Left lobe of liver (tissue), 2 donors: ENCODE measurements around the gene PDX1. TPM values are rescaled to one million over a fixed set of nuclear protein-coding genes. Genes with fewer than 3 reads are reported as not detected.
A peak's percentile ranks its signal among the peaks of the same experiment; 100 is the strongest.

ENCODE experiments used
- ATAC-seq: fragments of 200-7000 bp; cut with Tn5 transposase; one replicate; pipeline ENCODE4 v1.9.1; 2020; ENCODE audit warnings: mild to moderate bottlenecking, moderate library complexity
- DNase-seq: peaks from one replicate; pipeline ENCODE4 v3.0.0-alpha.2; 2020; ENCODE audit warnings: low spot score
- total RNA-seq: library from RNA; stranded (reverse); gene quantifications from one replicate; pipeline ENCODE4 v1.2.1, GENCODE V29; 2021
- donor health status: DM: no; HTN: no; CAD: no; lungs with moderate emphysema.
- donor health status: DM: no; HTN: yes; CAD: no.

Gene PDX1
- total RNA-seq, 1 donor from 2014 or later, result 0.70 TPM

DNA sequence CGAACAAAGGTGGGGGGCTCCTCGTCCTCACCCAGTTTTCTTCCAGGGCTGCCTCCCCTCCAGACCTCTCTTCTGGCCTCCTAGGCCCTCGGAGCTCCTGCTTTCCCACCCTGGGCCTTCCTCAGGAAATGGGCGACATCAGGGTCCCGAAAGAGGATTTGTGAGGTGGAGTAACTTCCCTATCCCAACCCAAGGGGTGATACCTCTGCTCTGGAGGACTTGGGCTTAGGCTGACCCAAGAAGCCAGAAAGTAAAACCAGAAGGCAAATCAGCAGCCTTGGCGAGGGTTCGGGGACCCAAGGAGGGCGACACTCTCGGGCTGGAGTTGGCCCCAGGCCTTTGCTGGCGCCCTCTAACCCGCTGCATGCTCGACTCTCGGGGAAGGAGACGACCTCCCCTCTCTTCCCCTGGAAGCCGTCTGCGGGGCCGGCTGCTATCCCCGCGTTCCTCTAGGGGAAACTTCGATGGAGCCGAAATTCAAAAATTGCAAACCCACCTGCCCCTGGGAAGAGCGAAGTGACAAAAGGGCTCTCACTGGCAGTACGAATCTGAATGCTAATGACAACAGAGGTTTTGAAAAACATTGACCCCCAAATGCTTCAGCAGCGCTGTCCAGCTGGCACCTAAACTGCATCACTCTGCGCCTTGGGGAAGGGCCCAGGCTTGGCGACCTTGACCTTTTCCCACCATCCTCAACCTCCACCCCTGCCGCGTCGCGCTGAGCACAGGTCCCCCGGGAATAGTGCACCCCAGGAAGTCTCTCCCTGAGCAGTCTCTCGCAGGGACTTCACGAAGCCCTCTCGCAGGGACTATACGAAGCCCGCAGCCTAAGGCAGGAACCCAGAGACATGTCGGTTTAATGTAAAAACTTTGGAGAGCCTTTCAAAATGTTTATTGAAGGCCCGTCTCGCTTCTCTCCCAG, 2.4 kb downstream of the PDX1 start:
- no peak for ATAC-seq

GRCh38 chr13:27922883-27923612, 3.2 kb downstream of the PDX1 start:
- DNase-seq (no peak), ATAC-seq (no peak)

More for the DNA sequence above, 2.4 kb downstream of the PDX1 start:
- no peak for DNase-seq

DNA sequence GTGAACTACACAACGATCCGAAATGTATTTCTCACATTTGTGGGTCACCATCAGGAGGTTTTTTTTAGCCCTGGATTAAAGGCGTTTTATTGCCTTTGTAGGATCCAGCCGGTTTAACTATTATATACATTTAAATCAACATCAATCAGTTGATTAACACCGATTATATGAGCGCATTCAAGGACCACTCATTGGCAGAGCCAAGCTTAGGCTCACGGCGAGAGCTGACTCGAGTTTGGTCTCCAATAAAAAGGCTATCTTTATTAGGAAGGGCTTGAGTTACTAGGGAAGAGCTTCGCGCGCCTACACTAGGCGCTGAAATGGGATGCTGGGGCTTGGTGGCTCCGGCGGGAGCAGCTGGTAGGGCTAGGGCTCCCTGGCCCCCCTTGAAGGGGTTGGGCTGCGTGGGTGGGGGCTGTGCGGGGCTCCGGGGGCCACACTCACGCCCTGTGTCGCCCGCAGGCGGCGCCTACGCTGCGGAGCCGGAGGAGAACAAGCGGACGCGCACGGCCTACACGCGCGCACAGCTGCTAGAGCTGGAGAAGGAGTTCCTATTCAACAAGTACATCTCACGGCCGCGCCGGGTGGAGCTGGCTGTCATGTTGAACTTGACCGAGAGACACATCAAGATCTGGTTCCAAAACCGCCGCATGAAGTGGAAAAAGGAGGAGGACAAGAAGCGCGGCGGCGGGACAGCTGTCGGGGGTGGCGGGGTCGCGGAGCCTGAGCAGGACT, 4.2 kb downstream of the PDX1 start:
- no peak for ATAC-seq
- no peak for DNase-seq

- no peak for DNase-seq
- ATAC-seq, result no peak
Measured at GRCh38 chr13:27924529-27925141, 4.8 kb downstream of the PDX1 start.

- DNase-seq (no peak), ATAC-seq (no peak)
Measured at GRCh38 chr13:27925220-27925991, 5.6 kb downstream of the PDX1 start.

DNA sequence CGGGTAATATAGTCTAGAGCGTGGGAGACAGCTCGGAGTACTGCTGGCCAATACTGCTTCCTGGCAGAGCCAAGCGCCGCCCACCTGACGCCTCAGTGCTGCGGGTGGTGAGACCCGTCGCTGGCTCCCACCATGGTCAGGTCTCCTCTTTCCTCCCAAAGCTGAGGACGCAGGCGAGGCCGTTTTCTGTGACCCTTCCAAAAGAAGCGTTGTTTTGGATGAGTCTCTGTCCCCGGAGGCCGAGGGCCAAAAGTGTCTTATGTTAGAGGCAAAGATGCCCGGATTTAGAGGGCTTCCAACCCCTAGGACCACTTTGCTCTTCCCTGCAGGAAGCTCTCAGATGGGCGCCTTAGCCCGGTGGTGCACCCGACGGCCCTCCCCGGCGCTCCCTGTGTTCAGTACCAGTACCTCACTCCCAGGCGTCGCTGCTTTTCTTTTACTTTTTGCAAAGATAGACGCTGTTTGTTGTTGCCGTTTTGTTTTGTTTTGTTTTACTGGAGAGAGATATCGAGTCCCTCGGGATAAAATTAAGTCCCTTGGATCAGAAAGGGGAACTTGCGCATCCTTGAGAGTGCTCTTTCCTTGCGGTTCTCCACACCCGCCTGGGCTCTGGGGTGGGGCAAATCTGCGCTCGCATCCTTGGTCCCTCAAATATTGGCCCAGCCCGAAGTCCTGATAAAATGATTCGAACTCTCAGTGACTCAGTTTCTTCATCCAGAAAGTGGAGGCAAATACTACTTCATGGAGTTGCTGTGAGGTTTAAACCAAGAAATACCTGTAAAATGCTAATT, 7.0 kb downstream of the PDX1 start:
- DNase-seq (no peak), ATAC-seq (no peak)

- ATAC-seq (no peak), DNase-seq (no peak)
Measured at GRCh38 chr13:27927444-27928352, 7.9 kb downstream of the PDX1 start.

GRCh38 chr13:27928353-27928804, 8.6 kb downstream of the PDX1 start:
- no peak for DNase-seq
- no peak for ATAC-seq

- no peak for DNase-seq
- ATAC-seq, result no peak
Measured at GRCh38 chr13:27928805-27929753, 9.3 kb downstream of the PDX1 start.

- no peak for ATAC-seq
- DNase-seq, result no peak
Measured at GRCh38 chr13:27929868-27930267, 10.1 kb downstream of the PDX1 start.

- DNase-seq (no peak), ATAC-seq (no peak)
Measured at GRCh38 chr13:27933118-27933517, 13.3 kb downstream of the PDX1 start.

DNA sequence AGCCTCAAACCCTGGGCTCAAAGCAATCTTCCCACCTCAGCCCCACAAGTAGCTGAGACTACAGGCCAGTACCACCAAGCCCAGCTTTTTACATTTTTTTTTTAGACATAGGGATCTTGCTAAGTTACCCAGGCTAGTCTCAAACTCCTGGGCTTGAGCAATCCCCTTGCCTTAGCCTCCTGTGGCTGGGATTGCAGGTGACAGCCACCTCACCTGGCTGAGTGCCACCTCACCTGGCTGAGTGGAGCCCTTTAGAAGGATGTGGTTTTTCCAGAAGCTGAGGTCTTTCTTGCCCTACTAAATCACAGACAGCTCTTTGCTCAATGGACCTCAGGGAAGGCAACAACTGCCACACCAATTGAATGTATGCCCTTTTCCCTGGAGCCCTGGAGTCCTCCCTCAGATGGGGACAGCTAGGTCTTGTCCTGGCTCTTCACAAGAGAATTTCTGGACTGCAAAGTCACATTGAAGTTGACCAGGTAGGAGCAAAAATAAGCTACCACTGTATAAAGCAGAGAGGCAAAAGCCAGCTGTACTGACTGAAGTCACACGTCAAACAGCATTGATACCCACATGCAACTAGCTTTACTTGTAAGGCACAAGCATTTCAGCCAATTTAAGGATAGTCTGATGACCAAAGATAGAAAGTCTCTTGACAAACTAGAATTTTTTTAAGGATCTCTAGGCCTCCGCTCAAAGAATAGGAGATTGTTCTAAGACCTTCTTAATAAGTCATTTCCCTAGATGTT, 14.0 kb downstream of the PDX1 start:
- ATAC-seq, result no peak
- no peak for DNase-seq

GRCh38 chr13:27942972-27943371, 23.2 kb downstream of the PDX1 start:
- no peak for DNase-seq
- ATAC-seq, result no peak

GRCh38 chr13:27952876-27953675, 33.3 kb downstream of the PDX1 start:
- DNase-seq (peak; percentile 87), ATAC-seq (peak; percentile 66)

GRCh38 chr13:27953676-27954405, 34.0 kb downstream of the PDX1 start:
- ATAC-seq (peak; percentile 89), DNase-seq (peak; percentile 87)
